Endothelial cell of umbilical vein (primary cell): ENCODE data around the gene CNDP2. TPM values are rescaled to one million over a fixed set of nuclear protein-coding genes. Genes with fewer than 3 reads are reported as not detected.

Experiments used
- BruUV-seq: library from RNA; stranded (reverse); fragments of 400-500 nt; replicated peaks from 2 replicates; lab custom pipeline; 2021; lab: Mats Ljungman, UMichigan
- CTCF ChIA-PET: fragments of 300-600, 350-600 bp; sonication (Branson Sonifier 250); formaldehyde crosslinking; loops from one replicate; lab custom pipeline; 2021; ENCODE audit warnings: antibody characterized with exemption, inconsistent platforms; lab: Charles Lee
- POLR2A ChIA-PET: fragments of 300-600, 350-600 bp; sonication (Branson Sonifier 250); formaldehyde crosslinking; loops from one replicate; lab custom pipeline; 2021; ENCODE audit warnings: antibody characterized with exemption, inconsistent platforms; lab: Charles Lee
- DNase-seq: peaks from one replicate; pipeline ENCODE4 v3.0.0-alpha.2; 2011; ENCODE audit warnings: low read depth, low spot score
- FAIRE-seq: peaks from 2 replicates; lab custom pipeline; 2011; peaks lifted over from hg19 to GRCh38; lab: Jason Lieb, UNC
- H2AFZ ChIP-seq: 2 replicates; pipeline ENCODE4 v1.6.0; 2012; ENCODE audit warnings: low read depth, low read length, control low read depth, inconsistent platforms
- H3K27ac ChIP-seq: 2 replicates; pipeline ENCODE4 v1.5.1; 2011; ENCODE audit warnings: low read depth, mild to moderate bottlenecking, control low read depth, low read length, moderate library complexity; ENCODE audit not compliant: insufficient read depth
- H3K27me3 ChIP-seq, 2 experiments: 2 replicates each; pipeline versions ENCODE4 v1.6.0 to v1.6.1; 2011; ENCODE audit warnings: low read length in 2 of 2, mixed read lengths in 1 of 2; ENCODE audit not compliant: control insufficient read depth in 2 of 2, insufficient read depth in 2 of 2
- H3K36me3 ChIP-seq, 2 experiments: 2 replicates in 1 of 2; 3 replicates in 1 of 2; pipeline ENCODE4 v1.5.1; 2011; ENCODE audit warnings: low read length in 2 of 2, mild to moderate bottlenecking in 1 of 2, moderate library complexity in 1 of 2; ENCODE audit not compliant: control insufficient read depth in 2 of 2, insufficient read depth in 2 of 2; ENCODE audit errors: extremely low read depth in 1 of 2
- H3K4me1 ChIP-seq: 3 replicates; pipeline ENCODE4 v1.5.1; 2011; ENCODE audit warnings: mild to moderate bottlenecking, low read length; ENCODE audit not compliant: control insufficient read depth, insufficient read depth; ENCODE audit errors: extremely low read depth
- H3K4me2 ChIP-seq: 2 replicates; pipeline ENCODE4 v1.6.1; 2011; ENCODE audit warnings: low read length, control low read depth, mixed read lengths; ENCODE audit not compliant: insufficient read depth
- H3K4me3 ChIP-seq, 3 experiments: fragments of 200-600 bp in 1 of 3; sonication (generic), shearing (Covaris generic) in 1 of 3; replicated peaks in 1 of 3; 2 replicates each; pipeline ENCODE4 v1.5.1; 2011 to 2016; ENCODE audit warnings: control low read depth in 3 of 3, low read length in 3 of 3, mild to moderate bottlenecking in 2 of 3, inconsistent platforms in 1 of 3, low read depth in 1 of 3, moderate library complexity in 1 of 3; ENCODE audit not compliant: insufficient read depth in 1 of 3
- H3K79me2 ChIP-seq: 2 replicates; pipeline ENCODE4 v1.6.0; 2012; ENCODE audit warnings: low read length, inconsistent platforms; ENCODE audit not compliant: control insufficient read depth, insufficient read depth
- H3K9ac ChIP-seq: replicated peaks from 2 replicates; pipeline ENCODE3; 2011; ENCODE audit warnings: low read length, control low read depth; ENCODE audit not compliant: insufficient read depth; ENCODE audit errors: extremely low read depth
- H3K9me1 ChIP-seq: replicated peaks from 3 replicates; pipeline ENCODE4 v1.6.0; 2011; ENCODE audit warnings: mild to moderate bottlenecking, low read length; ENCODE audit not compliant: control insufficient read depth, insufficient read depth; ENCODE audit errors: extremely low read depth
- H3K9me3 ChIP-seq: replicated peaks from 2 replicates; pipeline ENCODE4 v1.5.1; 2012; ENCODE audit warnings: low read length, inconsistent platforms; ENCODE audit not compliant: control insufficient read depth, insufficient read depth
- H4K20me1 ChIP-seq: replicated peaks from 2 replicates; pipeline ENCODE3; 2011; ENCODE audit warnings: mild to moderate bottlenecking, low read length; ENCODE audit not compliant: control insufficient read depth, insufficient read depth; ENCODE audit errors: extremely low read depth
- CTCF ChIP-seq, 2 donors: IDR thresholded peaks; 1 replicate in 1 of 2; 2 replicates in 1 of 2; pipeline ENCODE4 v1.5.1; 2011; ENCODE audit warnings: low read length in 2 of 2, mild to moderate bottlenecking in 2 of 2, moderate library complexity in 2 of 2, control low read depth in 1 of 2, inconsistent platforms in 1 of 2, low read depth in 1 of 2; ENCODE audit not compliant: insufficient read depth in 1 of 2; ENCODE audit errors: extremely low read depth in 1 of 2
- EZH2 ChIP-seq: IDR thresholded peaks from 2 replicates; pipeline ENCODE4 v1.6.1; 2012; ENCODE audit warnings: borderline replicate concordance, low read depth, mild to moderate bottlenecking, moderate library complexity, low read length, inconsistent platforms; ENCODE audit not compliant: severe bottlenecking
- FOS ChIP-seq: IDR thresholded peaks from 2 replicates; pipeline ENCODE4 v1.6.1; 2011; ENCODE audit warnings: mild to moderate bottlenecking, low read length, moderate library complexity, borderline replicate concordance; ENCODE audit not compliant: insufficient read depth
- GATA2 ChIP-seq: IDR thresholded peaks from 2 replicates; pipeline ENCODE4 v1.7.0; 2011; ENCODE audit warnings: low read depth, mild to moderate bottlenecking, moderate library complexity, mixed read lengths, low read length; ENCODE audit not compliant: insufficient read length, insufficient read depth
- JUN ChIP-seq: IDR thresholded peaks from 2 replicates; pipeline ENCODE4 v1.6.1; 2011; ENCODE audit warnings: borderline replicate concordance, low read depth; ENCODE audit not compliant: insufficient read length, insufficient read depth
- MYC ChIP-seq: IDR thresholded peaks from one replicate; pipeline ENCODE4 v1.6.1; 2011; ENCODE audit warnings: mild to moderate bottlenecking, low read depth, low read length
- POLR2A ChIP-seq: IDR thresholded peaks from 2 replicates; pipeline ENCODE4 v1.6.1; 2012; ENCODE audit warnings: low read depth, mild to moderate bottlenecking, control low read depth, low read length
- POLR2AphosphoS5 ChIP-seq: IDR thresholded peaks from 2 replicates; pipeline ENCODE4 v1.6.1; 2012; ENCODE audit warnings: low read depth, mild to moderate bottlenecking, control low read depth, low read length, moderate library complexity; ENCODE audit not compliant: insufficient read depth
- dilution Hi-C: fragments of 300-500 bp; cut with MboI; formaldehyde crosslinking; loops from one replicate; pipeline ENCODE4 v1.15.0; 2019; ENCODE audit warnings: low sequenced_read_pairs; ENCODE audit not compliant: extremely low pct_ligation_motif_present
- intact Hi-C: fragments of 100-400 bp; cut with micrococcal nuclease; formaldehyde crosslinking; loops from one replicate; pipeline ENCODE4 v1.10.0; 2022
- polyA plus RNA-seq, 4 experiments: library from polyadenylated mRNA; depleted of rRNA in 3 of 4; stranded (reverse) in 3 of 4; unstranded in 1 of 4; fragments of >200 nt; gene quantifications; 2 replicates each; pipeline versions ENCODE4 v1.2.1 to v1.2.3, GENCODE V29; 2011 to 2012; ENCODE audit warnings: missing spikeins in 1 of 4
- total RNA-seq: library from RNA; stranded (reverse); gene quantifications from 2 replicates; pipeline ENCODE4 v1.2.3, GENCODE V29; 2021
- TF ChIP-seq, protein P1 (sequence below): IDR thresholded peaks from 2 replicates; pipeline ENCODE4 v1.6.1; 2011; ENCODE audit not compliant: insufficient read depth, insufficient read length

CNDP2 gene
- total and polyA plus RNA-seq, 2 donors (not counting 3 experiments of a cell fraction or from before 2014, with no cell fraction given) = 52.9 to 123 TPM

- POLR2A ChIA-PET = no interaction called here
- FAIRE-seq = no peak
These were observed 49.3 kb upstream of the CNDP2 start for GRCh38 chr18:74446631-74447403.

More at GRCh38 chr18:74446631-74447403, 49.3 kb upstream of the CNDP2 start:
- CTCF ChIA-PET = no interaction called here
- BruUV-seq = no TSS peak
- intact Hi-C loops = no loop called here
- Histone ChIP-seq H3K27ac (no peak overlapping the region), H4K20me1 (no peaks in the 10 kb centered on the region), H3K27me3 (no peaks in the 10 kb centered on the region), H3K4me2 (no peak overlapping the region), H3K9me3 (no peaks in the 10 kb centered on the region), H3K4me1 (no peaks in the 10 kb centered on the region), H3K79me2 (no peaks in the 10 kb centered on the region), H3K4me3 (no peak overlapping the region), H3K9ac (no peak overlapping the region), H3K9me1 (no peaks in the 10 kb centered on the region), H3K36me3 (no peaks in the 10 kb centered on the region), H2AFZ (no peak overlapping the region)
- DNase-seq = no peak
- dilution Hi-C loops = no loop called here
- TF ChIP-seq POLR2A (no peak), GATA2 (no peak), EZH2 (no peak), JUN (no peak), CTCF (IDR thresholded peaks at IDR 0.05; ENCODE audit: extremely low read depth in 1 of 2, insufficient read depth in 1 of 2, low read depth in 1 of 2, low read length in 2 of 2) (no peak), POLR2AphosphoS5 (no peak), FOS (no peak), MYC (no peak)
- TF ChIP-seq, protein P1, sequence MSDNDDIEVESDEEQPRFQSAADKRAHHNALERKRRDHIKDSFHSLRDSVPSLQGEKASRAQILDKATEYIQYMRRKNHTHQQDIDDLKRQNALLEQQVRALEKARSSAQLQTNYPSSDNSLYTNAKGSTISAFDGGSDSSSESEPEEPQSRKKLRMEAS = no peak
